Endodermal cell (in vitro differentiated cells): ENCODE measurements around the gene SH3BP1. TPM values are rescaled to one million over a fixed set of nuclear protein-coding genes. Genes with fewer than 3 reads are reported as not detected.
A peak's percentile ranks its signal among the peaks of the same experiment; 100 is the strongest.

ENCODE experiments used
- DNase-seq: peaks from one replicate; pipeline ENCODE4 v3.0.0-alpha.2; 2017
- H3K27ac ChIP-seq: 2 replicates; pipeline ENCODE4 v1.5.1; 2013; ENCODE audit warnings: mild to moderate bottlenecking, low read depth, low read length, moderate library complexity
- H3K27me3 ChIP-seq: 2 replicates; pipeline ENCODE4 v1.6.1; 2013; ENCODE audit warnings: mild to moderate bottlenecking, low read length, moderate library complexity; ENCODE audit not compliant: insufficient read depth, control insufficient read depth, poor library complexity, severe bottlenecking
- H3K36me3 ChIP-seq: 2 replicates; pipeline ENCODE4 v1.7.0; 2013; ENCODE audit warnings: mild to moderate bottlenecking, low read length, moderate library complexity; ENCODE audit not compliant: control insufficient read depth, insufficient read depth
- H3K4me1 ChIP-seq: one replicate; pipeline ENCODE4 v1.7.0; 2013; ENCODE audit warnings: low read length; ENCODE audit not compliant: control insufficient read depth, insufficient read depth
- H3K4me3 ChIP-seq: 2 replicates; pipeline ENCODE4 v1.5.1; 2013; ENCODE audit warnings: mild to moderate bottlenecking, low read length, moderate library complexity
- H3K9ac ChIP-seq: 2 replicates; pipeline ENCODE4 v1.6.1; 2013; ENCODE audit warnings: mild to moderate bottlenecking, low read length, moderate library complexity; ENCODE audit not compliant: poor library complexity, severe bottlenecking; ENCODE audit errors: extremely low read depth
- H3K9me3 ChIP-seq: 2 replicates; pipeline ENCODE4 v1.6.1; 2013; ENCODE audit warnings: mild to moderate bottlenecking, low read length, moderate library complexity; ENCODE audit not compliant: control insufficient read depth
- H3K27ac Mint-ChIP-seq: 2 replicates; pipeline ENCODE4 v1.8.0; 2020; ENCODE audit warnings: mixed read lengths
- H3K27me3 Mint-ChIP-seq: 2 replicates; pipeline ENCODE4 v1.8.0; 2021; ENCODE audit warnings: mild to moderate bottlenecking, mixed read lengths; ENCODE audit not compliant: insufficient read depth
- H3K36me3 Mint-ChIP-seq: 2 replicates; pipeline ENCODE4 v1.8.0; 2020; ENCODE audit warnings: low read depth, mixed read lengths
- H3K4me1 Mint-ChIP-seq: 2 replicates; pipeline ENCODE4 v1.8.0; 2020; ENCODE audit warnings: mixed read lengths
- H3K4me3 Mint-ChIP-seq: 2 replicates; pipeline ENCODE4 v1.8.0; 2020; ENCODE audit warnings: mild to moderate bottlenecking, moderate library complexity, mixed read lengths
- H3K9me3 Mint-ChIP-seq: 2 replicates; pipeline ENCODE4 v1.8.0; 2020; ENCODE audit warnings: mild to moderate bottlenecking, mixed read lengths
- WGBS, 2 experiments: methylation state at CpG; one replicate each; pipeline versions ENCODE4 v1.1.5 to v1.1.7; 2013; ENCODE audit warnings: missing lambda C conversion rate in 2 of 2, mixed read lengths in 1 of 2; ENCODE audit not compliant: insufficient coverage in 1 of 2, insufficient read length in 1 of 2; 5-methylcytosine and 5-hydroxymethylcytosine counted together
- total RNA-seq, 2 donors: library from RNA; stranded (reverse); fragmentation: NEBNext Ultra II Directional in 1 of 2; extraction: Animal tissue kit (Norgen Biotek cat#: 25700) in 1 of 2; gene quantifications; 2 replicates in 1 of 2; 3 replicates in 1 of 2; pipeline ENCODE4 v1.2.1, GENCODE V29; 2021
- TF ChIP-seq, protein P1 (sequence below): fragments of 200-600 bp; sonication (generic); conservative IDR thresholded peaks from 2 replicates; pipeline ENCODE4 v1.5.0; 2021; ENCODE audit warnings: antibody characterized with exemption, mild to moderate bottlenecking

Gene SH3BP1
- total RNA-seq, 2 donors from 2014 or later: 37.7 to 38.6 TPM

DNA sequence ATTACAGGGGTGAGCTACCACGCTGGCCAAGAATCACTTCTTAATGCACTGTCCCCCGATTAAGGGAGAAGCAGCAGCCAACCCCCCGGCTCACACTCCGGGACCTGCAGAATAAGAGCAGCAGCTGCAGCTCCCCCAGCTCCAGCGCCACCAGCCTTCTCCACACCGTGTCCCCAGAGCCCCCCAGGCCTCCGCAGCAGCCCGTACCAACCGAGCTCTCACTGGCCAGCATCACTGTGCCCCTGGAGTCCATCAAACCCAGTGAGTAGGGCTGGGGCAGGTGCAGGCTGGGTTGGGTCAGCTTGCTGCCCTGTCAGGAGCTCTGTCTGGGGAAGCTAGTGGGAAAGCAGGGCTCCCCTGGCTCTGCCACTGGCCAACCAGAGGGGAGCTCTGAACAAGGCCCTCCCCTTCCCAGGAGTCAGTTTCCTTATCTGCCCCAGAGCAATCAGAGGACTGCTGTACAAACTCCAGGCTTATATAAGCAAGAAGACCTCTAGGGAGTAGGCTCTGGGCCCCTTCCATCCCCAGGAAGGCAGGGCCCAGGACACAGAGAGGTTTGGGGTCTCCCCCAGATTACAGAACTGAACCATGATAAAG is 8.5 kb upstream of the SH3BP1 start:
- H3K27me3 Mint-ChIP-seq: no peaks in the 10 kb centered on the region

DNA sequence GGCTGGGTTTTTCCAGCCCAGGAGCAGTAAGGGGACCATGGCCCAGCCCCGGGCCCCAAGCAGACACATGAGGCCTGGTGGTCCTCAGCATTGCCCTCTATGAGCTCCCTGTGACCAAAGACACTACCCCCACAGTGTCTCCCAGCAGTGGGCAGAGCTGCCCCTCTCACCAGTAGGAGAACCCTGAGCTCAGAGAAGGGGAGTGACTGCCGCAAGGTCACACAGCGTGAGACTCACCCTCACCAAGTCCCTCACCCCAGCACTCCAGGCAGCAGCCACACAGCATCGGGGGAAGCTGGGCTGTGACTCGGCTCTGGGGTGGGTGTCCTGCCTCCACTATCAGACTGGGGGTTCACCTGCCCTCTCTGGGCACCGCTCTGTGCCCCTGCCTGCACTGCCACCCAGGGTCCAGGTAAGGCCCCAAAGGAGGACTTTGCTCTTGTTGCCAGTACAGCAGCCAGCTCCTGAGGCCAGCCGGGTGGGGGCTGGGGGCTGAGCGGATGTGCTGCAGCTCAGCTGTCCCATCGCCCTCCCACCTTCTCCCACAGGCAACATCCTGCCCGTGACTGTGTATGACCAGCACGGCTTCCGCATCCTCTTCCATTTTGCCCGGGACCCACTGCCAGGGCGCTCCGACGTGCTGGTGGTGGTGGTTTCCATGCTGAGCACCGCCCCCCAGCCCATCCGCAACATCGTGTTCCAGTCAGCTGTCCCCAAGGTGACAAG is 7.9 kb upstream of the SH3BP1 start:
- Mint-ChIP-seq H3K27me3 (no peaks in the 10 kb centered on the region), H3K27ac (peak overlapping the region; percentile 52), H3K36me3 (no peaks in the 10 kb centered on the region), H3K9me3 (no peaks in the 10 kb centered on the region), H3K4me3 (no peak overlapping the region), H3K4me1 (peaks cover 17% of the 10 kb centered on the region)
- Histone ChIP-seq H3K27me3 (no peaks in the 10 kb centered on the region), H3K4me3 (no peak overlapping the region), H3K9ac (no peak overlapping the region), H3K36me3 (peaks cover 17% of the 10 kb centered on the region), H3K27ac (no peak overlapping the region), H3K9me3 (no peaks in the 10 kb centered on the region), H3K4me1 (peaks cover 7% of the 10 kb centered on the region)
- DNase-seq: no peak
- TF ChIP-seq, protein P1, sequence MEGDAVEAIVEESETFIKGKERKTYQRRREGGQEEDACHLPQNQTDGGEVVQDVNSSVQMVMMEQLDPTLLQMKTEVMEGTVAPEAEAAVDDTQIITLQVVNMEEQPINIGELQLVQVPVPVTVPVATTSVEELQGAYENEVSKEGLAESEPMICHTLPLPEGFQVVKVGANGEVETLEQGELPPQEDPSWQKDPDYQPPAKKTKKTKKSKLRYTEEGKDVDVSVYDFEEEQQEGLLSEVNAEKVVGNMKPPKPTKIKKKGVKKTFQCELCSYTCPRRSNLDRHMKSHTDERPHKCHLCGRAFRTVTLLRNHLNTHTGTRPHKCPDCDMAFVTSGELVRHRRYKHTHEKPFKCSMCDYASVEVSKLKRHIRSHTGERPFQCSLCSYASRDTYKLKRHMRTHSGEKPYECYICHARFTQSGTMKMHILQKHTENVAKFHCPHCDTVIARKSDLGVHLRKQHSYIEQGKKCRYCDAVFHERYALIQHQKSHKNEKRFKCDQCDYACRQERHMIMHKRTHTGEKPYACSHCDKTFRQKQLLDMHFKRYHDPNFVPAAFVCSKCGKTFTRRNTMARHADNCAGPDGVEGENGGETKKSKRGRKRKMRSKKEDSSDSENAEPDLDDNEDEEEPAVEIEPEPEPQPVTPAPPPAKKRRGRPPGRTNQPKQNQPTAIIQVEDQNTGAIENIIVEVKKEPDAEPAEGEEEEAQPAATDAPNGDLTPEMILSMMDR: no peak
- 92 to 96% methylated on average over 5 to 19 of the region's 19 CpGs for WGBS, 2 experiments

More for the DNA sequence above, 8.5 kb upstream of the SH3BP1 start:
- no peaks in the 10 kb centered on the region for H3K9me3 Mint-ChIP-seq
- 97% methylated on average over 5 to 9 of the region's 9 CpGs for WGBS, 2 experiments
- Histone ChIP-seq H3K27ac (no peak overlapping the region), H3K27me3 (no peaks in the 10 kb centered on the region), H3K36me3 (peaks cover 17% of the 10 kb centered on the region), H3K4me1 (peaks cover 7% of the 10 kb centered on the region), H3K9me3 (no peaks in the 10 kb centered on the region), H3K9ac (no peak overlapping the region), H3K4me3 (no peak overlapping the region)
- H3K4me3 Mint-ChIP-seq: no peak overlapping the region
- no peaks in the 10 kb centered on the region for H3K36me3 Mint-ChIP-seq
- no peak overlapping the region for H3K27ac Mint-ChIP-seq
- DNase-seq: no peak
- H3K4me1 Mint-ChIP-seq: peaks cover 15% of the 10 kb centered on the region
- TF ChIP-seq, protein P1: no peak

DNA sequence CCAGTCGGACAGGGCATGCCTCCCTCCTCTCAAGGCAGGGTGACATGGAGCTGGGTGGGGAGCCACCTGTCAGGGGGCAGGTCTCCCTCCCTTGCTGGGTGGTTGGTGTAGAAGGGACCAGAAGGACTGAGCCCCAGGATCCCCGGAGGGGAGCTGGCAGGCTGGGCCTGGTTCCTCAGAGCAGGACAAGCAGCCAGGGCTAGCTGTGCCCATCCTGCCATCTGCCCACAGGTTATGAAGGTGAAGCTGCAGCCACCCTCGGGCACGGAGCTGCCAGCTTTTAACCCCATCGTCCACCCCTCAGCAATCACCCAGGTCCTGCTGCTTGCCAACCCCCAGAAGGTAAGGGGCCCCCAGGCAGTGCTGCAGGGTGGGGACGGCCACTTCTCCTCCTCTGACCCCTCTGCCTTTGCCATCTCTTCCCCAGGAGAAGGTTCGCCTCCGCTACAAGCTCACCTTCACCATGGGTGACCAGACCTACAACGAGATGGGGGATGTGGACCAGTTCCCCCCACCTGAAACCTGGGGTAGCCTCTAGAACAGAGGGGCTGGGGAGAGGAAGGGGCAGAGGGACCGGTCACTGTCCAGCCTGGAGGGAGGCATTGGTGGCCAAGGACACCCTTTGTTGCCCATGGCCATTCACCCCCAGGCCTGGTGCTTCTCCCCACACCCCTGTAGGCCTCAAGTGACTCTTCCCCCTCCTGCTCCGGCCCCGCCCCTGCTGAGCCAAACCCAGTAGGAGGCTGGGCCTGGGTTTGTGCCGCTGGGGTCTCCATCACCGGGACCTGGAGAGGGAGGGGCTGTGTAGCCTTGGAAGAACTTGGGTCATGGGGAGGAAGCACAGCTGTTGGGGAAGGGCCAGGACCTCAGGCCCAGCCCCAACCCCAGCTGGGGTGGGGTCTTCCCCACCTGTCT is 7.0 kb upstream of the SH3BP1 start:
- H3K36me3 Mint-ChIP-seq: no peaks in the 10 kb centered on the region
- Histone ChIP-seq H3K36me3 (peaks cover 17% of the 10 kb centered on the region), H3K9me3 (no peaks in the 10 kb centered on the region), H3K27ac (no peak overlapping the region), H3K9ac (no peak overlapping the region), H3K27me3 (no peaks in the 10 kb centered on the region), H3K4me3 (no peak overlapping the region), H3K4me1 (peaks cover 7% of the 10 kb centered on the region)
- TF ChIP-seq, protein P1: no peak
- no peak overlapping the region for H3K4me3 Mint-ChIP-seq
- 90 to 96% methylated on average over 5 to 14 of the region's 14 CpGs for WGBS, 2 experiments
- H3K27me3 Mint-ChIP-seq: no peaks in the 10 kb centered on the region
- peak overlapping the region; percentile 52 for H3K27ac Mint-ChIP-seq
- H3K9me3 Mint-ChIP-seq: no peaks in the 10 kb centered on the region
- no peak for DNase-seq
- H3K4me1 Mint-ChIP-seq: peaks cover 18% of the 10 kb centered on the region
